GM19035 (cell line): ENCODE measurements around the gene ENTPD7.
"Not testable (repeated sequence)": the region's sequence is repeated elsewhere in the genome, so short reads cannot be mapped to it uniquely, and the experiment has no call there.

Source experiments
- ATAC-seq: cut with Tn5 transposase; IDR thresholded peaks from one replicate; pipeline ENCODE4 v1.9.1; 2021; ENCODE audit not compliant: unreplicated experiment

ENTPD7 gene

DNA sequence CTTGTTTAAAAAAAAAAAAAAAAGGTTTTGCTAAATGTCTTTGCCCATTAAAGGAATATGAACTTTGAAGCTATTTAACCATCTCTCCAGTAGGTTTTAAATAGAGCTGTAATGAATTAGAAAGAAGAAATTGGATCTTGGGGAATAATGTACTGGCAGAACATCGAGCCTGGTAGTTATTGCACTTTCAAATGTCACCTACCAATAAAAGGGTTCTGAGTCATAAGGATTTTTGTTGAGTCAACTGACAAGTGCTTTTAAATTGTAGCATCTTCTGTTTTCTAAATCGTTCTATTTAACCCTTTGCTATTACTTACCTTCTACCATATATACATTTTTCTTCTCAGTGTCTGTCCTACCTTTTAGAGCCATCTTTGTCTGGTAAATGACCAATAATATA, 83.4 kb downstream of the ENTPD7 start:
- ATAC-seq = no peak

DNA sequence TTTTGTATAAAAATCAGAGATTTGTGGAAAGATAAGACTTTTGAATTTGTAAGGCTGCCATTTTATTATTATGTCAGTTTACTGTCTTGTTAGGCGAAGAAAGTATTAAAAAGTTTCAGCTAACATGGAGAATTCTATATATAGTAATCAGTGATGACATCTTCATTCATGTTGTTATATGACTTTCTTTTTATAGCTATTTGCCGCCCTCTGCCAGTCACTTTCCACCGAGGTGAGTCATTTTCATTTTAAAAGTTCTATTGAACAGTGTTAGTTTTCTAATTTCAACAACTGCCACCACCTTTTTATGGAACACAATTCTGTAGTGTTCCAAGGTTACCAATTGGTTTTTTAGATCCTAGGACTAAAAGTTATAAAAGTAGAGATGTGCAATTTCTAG, 84.5 kb downstream of the ENTPD7 start:
- ATAC-seq = no peak

DNA sequence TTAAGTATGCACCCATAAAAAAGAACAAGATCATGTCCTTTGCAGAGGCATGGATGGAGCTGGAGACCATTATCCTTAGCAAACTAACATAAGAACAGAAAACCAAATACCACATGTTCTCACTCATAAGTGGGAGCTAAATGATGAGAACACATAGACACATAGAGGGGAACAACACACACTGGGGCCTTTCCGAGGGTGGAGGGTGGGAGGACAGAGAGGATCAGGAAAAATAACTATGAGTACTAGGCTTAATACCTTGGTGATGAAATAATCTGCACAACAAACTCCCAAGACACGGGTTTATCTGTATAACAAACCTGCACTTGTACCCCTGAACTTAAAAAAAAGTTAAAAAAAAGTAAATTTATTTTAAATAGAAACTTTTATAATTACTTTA, 86.9 kb downstream of the ENTPD7 start:
- ATAC-seq = not testable (repeated sequence)

DNA sequence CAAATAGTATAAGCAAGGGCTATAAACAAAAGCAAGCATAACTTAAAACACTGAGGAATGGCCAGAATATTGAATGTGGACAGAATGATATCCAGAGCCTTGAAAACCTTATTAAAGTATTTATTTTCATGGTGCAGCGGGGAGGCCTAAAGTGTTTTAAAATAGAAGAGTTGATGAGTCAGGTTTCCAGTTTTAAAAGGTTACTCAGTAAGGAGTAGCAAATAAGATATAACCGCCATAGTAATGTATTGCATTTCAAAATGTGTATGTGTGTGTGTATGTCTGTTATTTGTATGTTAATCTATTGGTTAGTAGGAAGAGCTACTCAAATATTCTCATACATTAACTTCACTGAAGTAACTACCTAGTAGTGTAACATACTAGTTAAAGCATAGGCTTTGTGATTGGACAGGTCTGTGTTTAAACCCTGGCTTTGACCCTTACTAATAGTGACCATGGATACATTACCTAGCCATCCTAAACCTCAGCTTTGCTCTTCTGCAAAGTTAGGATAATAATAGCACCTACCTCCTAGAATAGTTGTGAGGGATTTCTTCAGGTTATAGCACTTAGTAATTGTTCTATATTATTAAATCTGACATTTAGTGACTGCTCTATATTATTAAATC, 89.6 kb downstream of the ENTPD7 start:
- no peak for ATAC-seq

DNA sequence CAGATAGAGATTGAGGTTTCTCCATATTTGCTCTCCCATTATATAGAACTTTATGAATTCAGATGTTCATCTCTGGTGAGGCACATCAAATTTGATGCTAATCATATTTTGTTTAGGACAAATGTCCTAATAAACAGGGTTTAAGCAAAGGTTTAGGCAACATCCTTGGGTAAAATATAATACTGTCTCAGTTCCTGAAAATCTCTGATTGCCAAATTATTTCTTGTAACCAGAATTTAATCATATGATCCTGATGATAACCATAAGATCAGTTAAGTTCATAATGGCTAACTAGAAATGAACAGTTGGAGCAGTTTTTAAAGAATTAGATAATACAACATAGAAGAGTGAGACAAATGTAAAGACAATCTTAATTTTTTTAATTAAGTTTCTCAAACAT, 91.3 kb downstream of the ENTPD7 start:
- no peak for ATAC-seq

DNA sequence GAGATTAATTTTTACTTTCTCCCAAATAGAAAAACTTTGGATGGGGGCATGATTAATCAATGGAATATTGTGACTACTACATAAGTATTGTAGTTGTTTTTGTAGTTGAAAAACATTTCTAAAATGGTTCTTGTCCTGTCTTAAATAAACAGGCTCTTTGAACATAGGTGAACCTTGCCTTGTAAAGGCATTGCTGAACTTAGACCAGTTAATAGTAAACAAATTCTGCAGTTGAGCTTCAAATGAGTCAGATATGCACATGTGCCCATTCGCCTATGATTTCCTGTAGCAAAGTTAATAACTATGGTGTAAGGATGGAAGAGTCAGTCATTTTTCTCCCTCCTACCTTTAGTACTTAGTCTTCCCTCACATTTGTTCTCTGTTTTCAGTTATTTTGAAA, 95.4 kb downstream of the ENTPD7 start:
- ATAC-seq = no peak
